Measurements from ENCODE around the gene JAK3.

DNA sequence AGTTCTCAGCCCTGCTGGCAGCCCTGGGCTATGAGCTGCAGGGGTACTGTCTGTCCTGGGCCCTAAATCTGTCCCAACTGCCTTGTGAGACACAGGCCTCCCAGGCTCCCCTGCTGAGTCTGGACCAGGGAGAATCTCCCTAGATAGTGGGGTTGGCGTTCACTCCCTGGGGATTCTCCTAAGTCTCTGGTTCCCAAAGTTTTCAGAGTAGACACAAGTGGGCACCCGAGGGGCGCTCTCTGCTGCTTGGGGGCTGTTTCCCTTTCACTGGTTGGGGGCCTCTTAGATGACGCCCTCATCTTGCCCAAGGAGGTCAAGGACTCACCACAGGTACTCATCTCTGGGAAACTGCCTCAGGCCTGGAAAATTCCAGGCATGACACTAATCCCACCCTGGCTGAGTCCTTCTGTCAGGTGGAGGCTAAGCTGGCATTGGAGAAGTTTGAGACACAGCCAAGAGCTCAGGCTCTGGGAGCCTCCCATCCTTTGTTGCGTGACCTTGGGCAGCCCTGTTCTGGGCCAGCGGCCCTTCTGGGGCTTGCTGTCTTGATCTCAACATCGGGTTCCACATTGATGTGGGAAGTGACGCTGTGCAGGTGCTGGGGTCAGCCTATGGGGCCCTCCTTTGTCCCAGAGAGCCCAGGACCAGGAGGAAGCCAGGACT is 15.9 kb upstream of the JAK3 start:
- TF ChIP-seq, protein P1, sequence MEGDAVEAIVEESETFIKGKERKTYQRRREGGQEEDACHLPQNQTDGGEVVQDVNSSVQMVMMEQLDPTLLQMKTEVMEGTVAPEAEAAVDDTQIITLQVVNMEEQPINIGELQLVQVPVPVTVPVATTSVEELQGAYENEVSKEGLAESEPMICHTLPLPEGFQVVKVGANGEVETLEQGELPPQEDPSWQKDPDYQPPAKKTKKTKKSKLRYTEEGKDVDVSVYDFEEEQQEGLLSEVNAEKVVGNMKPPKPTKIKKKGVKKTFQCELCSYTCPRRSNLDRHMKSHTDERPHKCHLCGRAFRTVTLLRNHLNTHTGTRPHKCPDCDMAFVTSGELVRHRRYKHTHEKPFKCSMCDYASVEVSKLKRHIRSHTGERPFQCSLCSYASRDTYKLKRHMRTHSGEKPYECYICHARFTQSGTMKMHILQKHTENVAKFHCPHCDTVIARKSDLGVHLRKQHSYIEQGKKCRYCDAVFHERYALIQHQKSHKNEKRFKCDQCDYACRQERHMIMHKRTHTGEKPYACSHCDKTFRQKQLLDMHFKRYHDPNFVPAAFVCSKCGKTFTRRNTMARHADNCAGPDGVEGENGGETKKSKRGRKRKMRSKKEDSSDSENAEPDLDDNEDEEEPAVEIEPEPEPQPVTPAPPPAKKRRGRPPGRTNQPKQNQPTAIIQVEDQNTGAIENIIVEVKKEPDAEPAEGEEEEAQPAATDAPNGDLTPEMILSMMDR (IDR thresholded peaks at IDR 0.05): no peak
- TF ChIP-seq POLR2AphosphoS5 (IDR thresholded peaks at IDR 0.05) (no peak), EP300 (IDR thresholded peaks at IDR 0.05) (no peak)
